HG02970 (cell line): ENCODE data around the gene GRIK4.

ENCODE experiments used
- ATAC-seq: cut with Tn5 transposase; IDR thresholded peaks from one replicate; pipeline ENCODE4 v1.9.1; 2021; ENCODE audit warnings: mild to moderate bottlenecking, moderate library complexity, moderate number of reproducible peaks; ENCODE audit not compliant: unreplicated experiment, low FRiP score

Gene GRIK4

DNA sequence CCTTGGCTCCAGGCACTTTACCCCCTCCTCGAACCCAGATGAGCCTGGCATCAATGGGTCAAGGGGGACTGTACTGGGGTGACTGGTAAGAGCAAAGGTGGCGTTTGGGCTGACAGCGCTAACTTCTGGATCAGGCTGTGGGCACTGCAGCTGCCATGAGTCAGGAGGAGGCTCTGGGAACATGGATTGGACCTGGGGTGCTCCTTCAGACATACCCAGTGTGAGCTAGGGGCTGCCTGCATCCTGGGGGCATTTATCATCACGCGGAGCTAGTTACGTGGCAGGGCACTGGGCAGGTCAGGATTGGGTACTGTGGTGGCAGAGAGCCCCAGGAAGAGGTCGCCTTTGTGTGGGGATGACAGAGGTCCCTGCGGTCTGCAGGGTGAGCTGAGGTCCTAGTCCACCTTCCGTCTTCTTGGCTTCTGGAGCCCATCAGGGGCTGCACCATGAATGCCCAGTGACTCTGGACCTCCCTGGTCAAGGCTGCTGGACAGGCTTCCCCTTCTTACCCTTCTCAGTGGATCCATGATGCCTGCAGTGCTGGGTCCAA lies 13.1 kb downstream of the GRIK4 start:
- no peak for ATAC-seq

DNA sequence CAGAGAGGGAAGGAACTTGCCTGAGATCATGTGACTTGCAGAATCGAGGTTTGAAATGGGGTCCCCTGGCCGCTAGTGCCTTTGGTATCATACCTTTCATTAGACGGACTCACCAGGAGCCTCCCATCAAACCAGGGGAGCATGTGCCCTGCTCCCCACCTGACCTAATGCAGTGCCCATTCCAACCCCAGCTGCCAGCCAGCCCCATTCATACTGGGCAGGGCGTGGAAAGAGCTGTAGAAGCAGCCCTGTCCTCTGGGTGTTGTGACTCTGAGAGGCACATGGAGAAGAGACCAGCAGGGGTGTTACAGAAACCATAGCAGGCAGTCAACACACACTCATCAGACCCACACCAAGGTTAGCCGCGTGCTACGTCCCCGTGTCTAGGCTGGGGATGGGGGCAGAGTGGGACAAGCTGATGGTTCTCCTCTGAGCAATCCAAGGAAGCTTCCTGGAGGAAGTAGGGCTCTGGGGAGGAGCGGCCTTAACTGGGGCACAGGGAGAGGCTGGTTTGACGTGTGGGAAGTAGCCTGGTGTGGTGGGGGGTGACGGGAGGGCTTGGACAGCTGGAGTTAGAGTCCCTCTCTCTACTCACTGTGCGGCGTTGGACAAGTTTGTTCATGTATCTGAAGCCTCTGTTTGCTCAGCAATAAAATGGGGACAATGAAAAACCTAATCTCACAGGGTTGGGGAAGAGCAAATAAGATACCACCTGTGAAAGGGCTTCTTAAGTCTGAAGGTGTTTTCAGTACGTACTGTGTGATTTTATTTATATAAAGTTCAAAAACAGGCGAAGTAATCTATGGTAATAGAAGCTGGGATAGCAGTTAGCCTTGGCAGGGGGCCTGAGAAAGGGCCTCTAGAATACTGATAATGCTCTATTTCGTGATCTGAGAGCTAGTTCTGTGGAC lies 14.0 kb downstream of the GRIK4 start:
- no peak for ATAC-seq

DNA sequence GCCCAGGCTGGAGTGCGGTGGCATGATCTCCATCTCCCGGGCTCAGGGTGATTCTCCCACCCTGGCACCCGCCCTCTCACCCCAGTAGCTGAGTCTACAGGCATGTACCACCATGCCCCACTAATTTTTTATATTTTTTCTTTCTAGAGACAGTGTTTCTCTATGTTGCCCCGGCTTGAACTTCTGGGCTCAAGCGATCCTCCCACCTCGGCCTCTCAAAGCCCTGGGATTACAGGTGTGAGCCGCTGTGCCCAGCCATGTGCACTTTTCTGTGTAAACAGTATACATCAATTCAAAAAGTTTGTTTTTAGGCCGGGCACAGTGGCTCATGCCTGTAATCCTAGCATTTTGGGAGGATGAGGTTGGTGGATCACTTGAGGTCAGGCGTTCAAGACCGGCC lies 14.7 kb downstream of the GRIK4 start:
- ATAC-seq, result no peak

DNA sequence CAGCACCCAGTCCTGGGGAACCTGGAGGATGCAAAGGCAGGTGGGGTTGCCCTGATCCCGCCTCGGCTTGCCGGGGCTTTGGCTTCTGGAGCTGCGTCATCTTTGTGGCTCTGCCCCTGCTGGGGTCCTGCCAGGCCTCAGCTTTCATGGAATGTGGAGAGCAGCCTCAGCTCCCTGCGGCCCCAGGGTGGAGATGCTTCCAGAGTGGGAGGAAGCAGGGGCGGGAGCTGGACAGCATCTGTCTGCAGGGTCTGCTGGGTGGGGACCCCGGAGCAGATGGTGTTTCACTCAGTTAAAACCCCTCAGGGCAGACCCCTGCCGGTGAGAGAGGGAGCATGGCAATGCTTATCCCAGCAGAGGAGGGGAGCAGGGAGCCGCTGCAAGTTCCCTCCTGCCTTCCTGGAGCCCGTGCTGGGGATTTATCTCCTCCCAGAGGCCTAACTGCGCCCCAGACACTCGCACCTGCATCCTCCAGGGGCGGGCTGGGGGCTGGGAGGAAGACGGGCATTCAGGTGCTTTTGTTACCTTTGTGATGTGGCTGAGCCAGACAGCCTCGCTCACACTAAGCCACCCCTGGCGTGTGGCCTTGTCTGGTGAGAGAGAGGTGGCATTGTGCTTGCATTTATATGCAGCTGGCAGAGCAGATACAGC lies 15.7 kb downstream of the GRIK4 start:
- ATAC-seq, result no peak

GRCh38 chr11:120528749-120529148 lies 17.2 kb downstream of the GRIK4 start:
- no peak for ATAC-seq

GRCh38 chr11:120529214-120529613 lies 17.7 kb downstream of the GRIK4 start:
- no peak for ATAC-seq

DNA sequence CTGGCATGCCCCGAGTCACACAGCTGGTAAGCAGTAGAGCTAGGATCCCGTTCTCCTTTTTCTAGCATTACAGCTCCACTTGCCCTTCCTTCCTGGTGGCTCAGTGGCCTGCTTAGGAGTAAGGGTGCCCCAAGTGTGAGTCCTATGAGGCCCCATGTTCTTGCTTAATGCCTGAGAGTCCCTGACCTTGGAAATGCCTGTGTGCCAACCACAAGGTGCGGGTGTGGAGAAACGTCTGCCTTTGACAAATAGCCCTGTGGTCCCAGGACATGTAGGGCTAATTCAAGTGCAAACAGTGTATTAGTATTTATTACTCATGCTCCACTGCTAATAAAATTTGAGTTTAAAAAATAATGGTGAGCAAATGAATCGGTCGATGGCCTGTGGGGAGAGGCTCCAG lies 18.4 kb downstream of the GRIK4 start:
- no peak for ATAC-seq

DNA sequence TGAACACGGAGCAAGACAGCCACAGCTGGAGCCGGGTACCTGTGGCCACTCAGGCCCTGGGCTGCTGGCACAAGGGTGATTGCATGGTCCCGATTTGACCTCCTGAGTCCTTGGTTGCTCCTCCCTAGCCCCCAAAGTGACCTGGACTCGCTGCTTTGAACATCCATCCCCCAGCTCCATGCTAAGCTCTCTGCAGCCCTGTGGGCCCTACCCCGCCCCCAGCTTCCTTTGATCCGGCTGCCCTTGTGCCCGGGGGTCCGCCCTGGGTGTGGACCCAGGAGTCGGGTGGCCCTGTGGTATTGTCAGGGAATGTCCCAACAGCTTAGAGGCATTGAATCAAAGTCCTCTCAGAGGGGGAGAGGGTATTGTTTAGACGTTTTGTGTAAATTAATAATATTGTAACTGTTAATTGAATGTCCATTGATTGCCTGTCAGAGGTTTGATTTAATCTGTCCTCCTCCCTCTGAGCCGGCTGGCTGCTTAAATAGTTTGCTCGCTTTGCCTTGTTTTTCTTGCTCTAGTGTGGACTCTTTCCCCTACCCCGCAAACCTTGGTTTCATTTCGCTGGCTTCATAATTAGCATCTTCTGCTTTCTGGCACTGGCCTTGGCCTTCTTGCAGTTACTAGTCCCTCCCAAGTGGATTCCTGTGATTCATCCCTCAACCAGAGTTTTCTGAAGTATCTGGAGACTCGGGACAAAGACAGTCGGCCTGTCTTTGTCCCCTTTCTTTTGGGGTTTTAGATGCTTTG lies 20.7 kb downstream of the GRIK4 start:
- ATAC-seq, result no peak

GRCh38 chr11:120532832-120533196 lies 21.3 kb downstream of the GRIK4 start:
- no peak for ATAC-seq

GRCh38 chr11:120536091-120536796 lies 24.7 kb downstream of the GRIK4 start:
- ATAC-seq, result no peak

GRCh38 chr11:120536797-120537169 lies 25.2 kb downstream of the GRIK4 start:
- no peak for ATAC-seq

DNA sequence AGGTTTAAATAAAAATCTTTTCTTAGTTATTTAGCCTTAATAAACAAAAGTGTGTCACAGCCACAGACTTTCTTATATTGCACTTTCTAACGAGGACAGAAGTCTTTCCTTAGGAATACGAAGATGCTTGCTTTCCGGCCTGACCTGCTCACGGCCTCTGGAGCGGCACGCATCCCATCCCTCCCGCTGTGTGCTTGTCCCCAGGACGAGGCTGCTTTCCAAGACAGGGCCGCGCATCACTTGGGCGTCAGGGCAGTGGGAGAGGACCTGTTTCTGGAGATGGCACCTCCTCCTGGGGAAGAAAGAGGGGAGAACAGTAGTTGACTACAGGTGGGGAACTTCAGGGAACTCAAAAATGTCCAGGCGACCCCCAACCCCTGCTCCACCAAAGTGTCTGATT lies 26.4 kb downstream of the GRIK4 start:
- no peak for ATAC-seq

- no peak for ATAC-seq
These were observed 27.2 kb downstream of the GRIK4 start for GRCh38 chr11:120538707-120539106.

GRCh38 chr11:120539667-120540369 lies 28.3 kb downstream of the GRIK4 start:
- ATAC-seq, result no peak

DNA sequence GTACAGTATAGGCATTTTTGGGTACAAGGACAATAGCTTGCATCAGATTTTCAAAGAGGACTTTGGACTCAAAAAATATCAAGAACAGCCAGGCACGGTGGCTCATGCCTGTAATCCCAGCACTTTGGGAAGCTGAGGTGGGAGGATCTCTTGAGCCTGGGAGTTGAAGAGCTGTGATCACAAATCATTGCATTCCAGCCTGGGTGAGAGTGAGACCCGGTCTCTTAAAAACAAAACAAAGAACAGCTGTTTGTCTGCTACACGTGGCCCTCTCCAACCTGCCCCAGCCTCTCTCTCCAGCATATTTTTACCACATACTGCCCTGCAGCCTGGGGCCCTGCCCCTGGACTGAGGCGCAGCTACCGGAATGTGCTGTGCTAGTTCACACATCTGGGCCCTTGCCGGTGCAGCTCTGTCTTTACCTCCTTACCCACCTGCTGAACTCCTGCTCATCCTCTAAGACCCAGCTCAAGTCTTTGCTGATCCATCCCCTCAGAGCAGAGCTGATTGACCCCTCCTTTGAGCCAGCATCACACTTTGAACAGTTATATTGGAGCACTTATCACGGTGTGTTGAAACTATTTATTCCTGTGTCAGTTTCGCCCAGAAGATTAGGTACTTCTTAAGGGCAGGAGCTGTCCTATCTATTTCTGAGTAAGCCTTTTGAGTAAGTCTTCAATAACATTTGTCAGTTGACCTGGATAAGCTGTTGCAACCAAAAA lies 29.4 kb downstream of the GRIK4 start:
- no peak for ATAC-seq

GRCh38 chr11:120543521-120544215 lies 32.1 kb downstream of the GRIK4 start:
- ATAC-seq, result no peak

GRCh38 chr11:120545813-120546212 lies 34.3 kb downstream of the GRIK4 start:
- no peak for ATAC-seq

DNA sequence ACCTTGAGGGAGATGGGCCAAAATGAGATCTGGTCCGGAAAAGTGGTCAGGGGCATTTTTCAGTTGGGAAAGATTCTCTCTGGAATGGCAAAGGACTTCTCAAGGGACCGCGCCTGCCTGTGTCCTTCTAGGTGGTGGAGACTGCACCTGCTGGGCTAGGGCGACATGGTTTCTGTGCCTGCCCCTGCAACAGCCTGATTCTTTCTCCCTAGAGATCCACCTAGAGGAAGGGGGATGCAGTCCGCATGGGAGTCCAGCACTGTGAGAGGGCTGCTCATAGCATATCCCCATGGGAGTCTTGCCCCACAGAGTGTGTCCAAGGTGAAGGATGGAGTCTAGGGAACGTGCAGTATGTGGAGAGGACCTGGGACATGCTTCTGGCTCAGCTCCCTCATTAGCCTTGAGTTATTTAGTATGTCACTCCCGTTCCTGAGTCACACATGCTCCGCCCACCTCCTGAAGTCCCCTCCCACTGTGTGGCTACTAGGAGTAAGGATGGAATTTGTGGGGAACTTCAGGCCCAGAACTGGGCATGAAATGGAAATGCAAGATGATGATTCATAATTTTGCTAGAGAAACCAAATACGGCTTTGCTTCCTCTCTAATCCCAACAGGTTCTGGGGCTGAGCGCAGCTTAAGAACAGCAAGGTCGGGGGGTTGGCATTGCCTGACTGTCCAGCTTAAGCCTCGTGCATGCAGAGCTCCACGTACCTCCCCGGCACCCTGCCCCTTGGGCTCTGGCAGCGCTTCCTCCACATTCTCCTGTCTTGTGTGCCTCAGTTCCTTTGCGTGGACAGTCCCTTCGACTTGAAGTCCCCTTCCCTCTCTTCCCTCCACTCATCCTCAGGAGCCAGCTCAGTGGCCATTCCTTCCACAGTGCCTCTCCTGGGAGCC lies 35.0 kb downstream of the GRIK4 start:
- no peak for ATAC-seq
